HEK293T (cell line): ENCODE data around the gene NCMAP.

Source experiments
- BHLHE40 ChIP-seq: fragments of 450-650 bp; IDR thresholded peaks from 2 replicates; pipeline ENCODE4 v1.6.1; 2016; ENCODE audit warnings: mild to moderate bottlenecking, moderate library complexity, borderline replicate concordance
- SP1 ChIP-seq: fragments of 450-650 bp; IDR thresholded peaks from 2 replicates; pipeline ENCODE4 v1.6.1; 2017

GRCh38 chr1:24508911-24509310, 47.0 kb upstream of the NCMAP start:
- no peak for TF ChIP-seq SP1
- TF ChIP-seq BHLHE40, result no peak
